ENCODE results near the gene JUP. TPM values are rescaled to one million over a fixed set of nuclear protein-coding genes. Genes with fewer than 3 reads are reported as not detected.

The JUP gene
- total and polyA plus RNA-seq, 10 of the 15 experiments (the other 5 are each of a cell fraction or from before 2014, with no cell fraction given) = 1.5 to 36.3 (median 11.6) TPM

- TF ChIP-seq LARP7 (IDR thresholded peaks at IDR 0.05) (no peak), KLF5 (IDR thresholded peaks at IDR 0.05; ENCODE audit: partially characterized antibody) (no peak), BHLHE40 (IDR thresholded peaks at IDR 0.05; ENCODE audit: borderline replicate concordance in 1 of 2, low read depth in 2 of 2, low read length in 1 of 2) (no peak)
These were observed 23.7 kb downstream of the JUP start (continued) for GRCh38 chr17:41762841-41763240.

GRCh38 chr17:41762391-41762790 lies 24.1 kb downstream of the JUP start:
- DNase-seq (ENCODE audit: low read depth, low spot score) (no peak), ATAC-seq (no peak), FAIRE-seq (no peak)
- SMC1A ChIA-PET (ENCODE audit: uncharacterized antibody, unreplicated experiment) = no interaction called here
- Histone ChIP-seq H3K36me3 (ENCODE audit: control insufficient read depth in 2 of 2, insufficient read depth in 2 of 2, low read length in 1 of 2) (peaks cover 0 to 10% of the 10 kb centered on the region in 2 experiments; a peak in 2 of 4 replicates), H3K9me3 (replicated peaks; ENCODE audit: control insufficient read depth, insufficient read depth, low read length) (no peaks in the 10 kb centered on the region), H3K9ac (ENCODE audit: control insufficient read depth, insufficient read depth, low read length) (no peak overlapping the region), H3K4me2 (ENCODE audit: control insufficient read depth, insufficient read depth) (no peak overlapping the region), H4K20me1 (ENCODE audit: control insufficient read depth, insufficient read depth) (no peaks in the 10 kb centered on the region), H2AFZ (ENCODE audit: control insufficient read depth, low read depth, low read length) (no peak overlapping the region), H3K27me3 (replicated peaks in 1 of 2; ENCODE audit: control insufficient read depth in 2 of 2, insufficient read depth in 2 of 2, low read length in 1 of 2) (no peaks in the 10 kb centered on the region; a peak in 1 of 4 replicates), H3K27ac (ENCODE audit: control insufficient read depth, insufficient read depth) (no peak overlapping the region), H3K4me3 (no peak overlapping the region), H3K79me2 (ENCODE audit: control insufficient read depth, insufficient read depth, low read length) (no peaks in the 10 kb centered on the region), H3K4me1 (ENCODE audit: control insufficient read depth, insufficient read depth, low read length) (no peaks in the 10 kb centered on the region)
- POLR2A ChIA-PET = no interaction called here
- intact Hi-C loops (cut with micrococcal nuclease; ENCODE audit: unreplicated experiment) (no loop called here), in situ Hi-C loops (cut with MboI) (loop anchor here (5.0 kb wide), 1 partner anchor 50 kb away; the partner anchor contains the start of gene GAST)
- CTCF ChIA-PET = no interaction called here
- 49% methylated on average over 6 of the region's 6 CpGs for WGBS (ENCODE audit: insufficient coverage, insufficient replicate concordance, low lambda C conversion rate, missing lambda C conversion rate)
- RAD21 ChIA-PET (ENCODE audit: unreplicated experiment) = no interaction called here
- BruUV-seq (replicated peaks) = no TSS peak
- TF ChIP-seq HDAC2 (IDR thresholded peaks at IDR 0.05) (no peak), CBX3 (IDR thresholded peaks at IDR 0.05; ENCODE audit: borderline replicate concordance, low read depth) (no peak), SRF (IDR thresholded peaks at IDR 0.05; ENCODE audit: low read depth in 2 of 2, low read length in 2 of 2) (no peak), E4F1 (IDR thresholded peaks at IDR 0.05; ENCODE audit: borderline replicate concordance, partially characterized antibody) (no peak), ATF7 (IDR thresholded peaks at IDR 0.05; ENCODE audit: low read depth) (no peak), NFXL1 (IDR thresholded peaks at IDR 0.05; ENCODE audit: borderline replicate concordance) (no peak), ZSCAN29 (IDR thresholded peaks at IDR 0.05) (no peak), JUND (IDR thresholded peaks at IDR 0.05; ENCODE audit: low read depth, low read length) (no peak), ASH2L (IDR thresholded peaks at IDR 0.05; ENCODE audit: borderline replicate concordance, low read depth) (no peak), ZNF687 (IDR thresholded peaks at IDR 0.05) (no peak)

All from GM12878 (cell line).